Upper lobe of right lung (tissue), 1 donor: Measurements from ENCODE around the gene FYCO1. TPM values are rescaled to one million over a fixed set of nuclear protein-coding genes. Genes with fewer than 3 reads are reported as not detected.

ENCODE experiments used
- ATAC-seq: fragments of 200-7000 bp; cut with Tn5 transposase; one replicate; pipeline ENCODE4 v1.9.1; 2020; ENCODE audit warnings: mild to moderate bottlenecking, moderate library complexity
- DNase-seq: peaks from one replicate; pipeline ENCODE4 v3.0.0-alpha.2; 2020
- H3K27ac ChIP-seq: fragments of 200-600 bp; one replicate; pipeline ENCODE4 v1.8.0; 2022
- H3K27me3 ChIP-seq: fragments of 200-600 bp; one replicate; pipeline ENCODE4 v1.8.0; 2022; ENCODE audit warnings: mild to moderate bottlenecking
- H3K36me3 ChIP-seq: fragments of 200-600 bp; one replicate; pipeline ENCODE4 v1.8.0; 2022
- H3K4me1 ChIP-seq: fragments of 200-600 bp; one replicate; pipeline ENCODE4 v1.8.0; 2022
- H3K4me3 ChIP-seq: fragments of 200-600 bp; one replicate; pipeline ENCODE4 v1.8.0; 2022; ENCODE audit warnings: mild to moderate bottlenecking
- H3K9me3 ChIP-seq: fragments of 200-600 bp; one replicate; pipeline ENCODE4 v1.8.0; 2022
- intact Hi-C: fragments of 100-400 bp; cut with DNase I; formaldehyde crosslinking; loops from one replicate; pipeline ENCODE4 v1.11.0; 2022
- total RNA-seq: library from RNA; stranded (reverse); fragmentation: NEBNext Ultra II Directional; extraction: Animal tissue kit (Norgen Biotek cat#: 25700); gene quantifications from one replicate; pipeline ENCODE4 v1.2.1, GENCODE V29; 2021
- TF ChIP-seq, protein P1 (sequence below): fragments of 200-600 bp; IDR thresholded peaks from one replicate; pipeline ENCODE4 v1.8.0; 2022; ENCODE audit warnings: antibody characterized with exemption
- donor health status: DM: no; HTN: yes; CAD: no; lungs with severe emphysema.

FYCO1 gene
- total RNA-seq, 1 donor from 2014 or later = 47.3 TPM

GRCh38 chr3:46030626-46031025 is 35.0 kb upstream of the FYCO1 start:
- Histone ChIP-seq H3K9me3 (no peaks in the 10 kb centered on the region), H3K4me1 (no peaks in the 10 kb centered on the region), H3K4me3 (no peak overlapping the region), H3K36me3 (no peaks in the 10 kb centered on the region), H3K27me3 (no peaks in the 10 kb centered on the region), H3K27ac (no peak overlapping the region)
- TF ChIP-seq, protein P1, sequence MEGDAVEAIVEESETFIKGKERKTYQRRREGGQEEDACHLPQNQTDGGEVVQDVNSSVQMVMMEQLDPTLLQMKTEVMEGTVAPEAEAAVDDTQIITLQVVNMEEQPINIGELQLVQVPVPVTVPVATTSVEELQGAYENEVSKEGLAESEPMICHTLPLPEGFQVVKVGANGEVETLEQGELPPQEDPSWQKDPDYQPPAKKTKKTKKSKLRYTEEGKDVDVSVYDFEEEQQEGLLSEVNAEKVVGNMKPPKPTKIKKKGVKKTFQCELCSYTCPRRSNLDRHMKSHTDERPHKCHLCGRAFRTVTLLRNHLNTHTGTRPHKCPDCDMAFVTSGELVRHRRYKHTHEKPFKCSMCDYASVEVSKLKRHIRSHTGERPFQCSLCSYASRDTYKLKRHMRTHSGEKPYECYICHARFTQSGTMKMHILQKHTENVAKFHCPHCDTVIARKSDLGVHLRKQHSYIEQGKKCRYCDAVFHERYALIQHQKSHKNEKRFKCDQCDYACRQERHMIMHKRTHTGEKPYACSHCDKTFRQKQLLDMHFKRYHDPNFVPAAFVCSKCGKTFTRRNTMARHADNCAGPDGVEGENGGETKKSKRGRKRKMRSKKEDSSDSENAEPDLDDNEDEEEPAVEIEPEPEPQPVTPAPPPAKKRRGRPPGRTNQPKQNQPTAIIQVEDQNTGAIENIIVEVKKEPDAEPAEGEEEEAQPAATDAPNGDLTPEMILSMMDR = no peak
- intact Hi-C loops = no loop called here
- DNase-seq (no peak), ATAC-seq (no peak)

DNA sequence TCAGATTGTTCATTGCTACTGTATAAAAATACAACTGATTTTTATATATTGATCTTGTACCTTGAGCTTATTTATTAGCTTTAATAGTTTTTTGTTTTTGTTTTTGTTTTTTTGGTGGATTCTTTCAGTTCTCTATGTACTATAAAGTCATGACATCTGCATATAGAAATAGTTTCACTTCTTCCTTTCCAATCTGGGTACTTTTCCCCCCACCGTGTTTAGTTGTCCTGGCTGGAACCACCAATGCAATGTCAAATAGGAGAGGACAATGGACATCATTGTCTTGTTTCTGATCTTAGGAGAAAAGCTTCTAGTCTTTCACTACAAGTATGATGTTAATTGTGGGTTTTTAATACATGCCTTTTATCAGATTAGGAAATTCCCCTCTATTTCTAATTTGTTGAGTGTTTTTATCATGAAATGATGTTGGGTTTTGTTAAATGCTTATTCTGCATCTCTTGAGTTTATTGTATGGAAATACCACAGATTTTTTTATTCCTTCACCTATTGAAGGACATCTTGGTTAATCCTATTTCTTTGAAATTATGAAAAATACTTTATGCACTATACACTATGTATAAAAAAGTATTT is 34.4 kb upstream of the FYCO1 start:
- intact Hi-C loops = no loop called here
- DNase-seq = no peak
- no peak for ATAC-seq
- Histone ChIP-seq H3K36me3 (no peaks in the 10 kb centered on the region), H3K4me1 (no peaks in the 10 kb centered on the region), H3K4me3 (no peak overlapping the region), H3K27me3 (no peaks in the 10 kb centered on the region), H3K9me3 (no peaks in the 10 kb centered on the region), H3K27ac (no peak overlapping the region)
- TF ChIP-seq, protein P1 = no peak

DNA sequence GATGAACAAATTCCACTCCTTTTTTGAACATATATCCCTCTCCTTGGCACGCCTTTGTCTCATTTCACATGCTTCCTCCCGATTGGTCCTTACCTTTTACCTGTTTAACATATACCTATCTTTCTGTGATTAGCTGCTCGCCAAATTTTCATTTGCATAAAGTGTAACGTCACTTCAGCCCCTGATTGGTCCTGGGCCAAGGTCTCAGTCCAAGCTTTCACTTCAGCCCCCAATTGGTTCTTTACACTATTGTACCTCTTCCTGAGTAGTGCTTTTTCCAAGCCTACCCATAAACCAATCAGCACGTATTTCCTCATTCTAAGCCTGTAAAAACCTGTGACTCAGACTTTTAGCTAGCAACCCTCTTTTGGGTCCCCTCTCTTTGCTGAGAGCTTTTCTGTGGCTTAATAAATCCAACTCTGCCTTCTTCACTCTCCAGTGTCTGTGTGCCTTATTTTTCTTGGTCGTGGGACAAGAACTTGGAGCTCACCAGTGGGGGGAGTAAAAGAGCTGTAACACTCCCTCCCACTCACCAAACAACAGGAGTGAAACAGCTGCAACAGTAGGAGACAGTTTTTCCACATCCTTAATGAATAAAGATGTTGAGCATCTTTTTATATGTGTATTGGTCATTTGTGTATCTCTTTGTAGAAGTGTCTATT is 32.2 kb upstream of the FYCO1 start:
- no peaks in the 10 kb centered on the region for H3K36me3 ChIP-seq
- intact Hi-C loops = no loop called here
- TF ChIP-seq, protein P1 = no peak
- H3K4me3 ChIP-seq = no peak overlapping the region
- H3K27me3 ChIP-seq = no peaks in the 10 kb centered on the region
- no peak overlapping the region for H3K27ac ChIP-seq
- no peak for ATAC-seq
- no peaks in the 10 kb centered on the region for H3K4me1 ChIP-seq
- no peak for DNase-seq
- H3K9me3 ChIP-seq = no peaks in the 10 kb centered on the region

- Histone ChIP-seq H3K9me3 (no peaks in the 10 kb centered on the region), H3K4me3 (no peak within 1 kb of the TSS), H3K27ac (no peak within 1 kb of the TSS), H3K27me3 (no peaks in the 10 kb centered on the region), H3K36me3 (no peaks in the 10 kb centered on the region), H3K4me1 (no peaks in the 10 kb centered on the region)
- intact Hi-C loops = no loop called here
- no peak for ATAC-seq
- TF ChIP-seq, protein P1 = no peak
- DNase-seq = no peak
Measured at GRCh38 chr3:46027021-46027705, 31.5 kb upstream of the FYCO1 start, which contains the start of gene XCR1. XCR1 (minus strand) TSS chr3:46027483; CDS start chr3:46021947, 5,536 bp downstream.

- ATAC-seq (no peak), DNase-seq (no peak)
- H3K36me3 ChIP-seq = no peaks in the 10 kb centered on the region
- H3K4me3 ChIP-seq = no peak overlapping the region
- H3K27me3 ChIP-seq = no peaks in the 10 kb centered on the region
- intact Hi-C loops = no loop called here
- no peaks in the 10 kb centered on the region for H3K9me3 ChIP-seq
- H3K27ac ChIP-seq = no peak overlapping the region
- TF ChIP-seq, protein P1 = no peak
- H3K4me1 ChIP-seq = no peaks in the 10 kb centered on the region
Measured at GRCh38 chr3:46025139-46025538, 29.5 kb upstream of the FYCO1 start.
